Renal cortex interstitium (tissue), 15 donors: ENCODE results near the gene SYT2. TPM values are rescaled to one million over a fixed set of nuclear protein-coding genes. Genes with fewer than 3 reads are reported as not detected.
A peak's percentile ranks its signal among the peaks of the same experiment; 100 is the strongest.
"Not testable (repeated sequence)": the region's sequence is repeated elsewhere in the genome, so short reads cannot be mapped to it uniquely, and the experiment has no call there.

Experiments
- DNase-seq, 11 donors: peaks; one replicate each; pipeline ENCODE4 v3.0.0-alpha.2; 2013; ENCODE audit warnings: low read depth in 9 of 11, low spot score in 4 of 11; ENCODE audit errors: extremely low read depth in 1 of 11
- long read RNA-seq, 16 experiments: transcript quantifications; one replicate each; lab custom pipeline, GENCODE V29; 2026
- polyA plus RNA-seq, 3 donors: library from polyadenylated mRNA; unstranded; fragments of 120-200 nt; gene quantifications; one replicate each; pipeline ENCODE4 v1.2.1, GENCODE V29; 2013; ENCODE audit not compliant: insufficient read length in 3 of 3

SYT2 gene
- polyA plus RNA-seq = 1 to 10 TPM; 1.5 to 3.5 (median 2.9) TPM
- long read RNA-seq, donor 1 = 0 reads
- long read RNA-seq, donor 2 = 0 reads
- long read RNA-seq, donor 3 = 0 reads
- long read RNA-seq, donor 4 = 0 reads
- long read RNA-seq, donor 5 = 0 reads
- long read RNA-seq, donor 6 = 0 reads
- long read RNA-seq, donor 7 = 0 reads
- long read RNA-seq, donor 8, full-length matches to known transcripts = 1 of 1 reads
- long read RNA-seq, donor 8, partial matches to known transcripts = 0 of 1 reads
- long read RNA-seq, donor 8, other reads (novel, unspliced or antisense) = 0 of 1 reads
- long read RNA-seq, donor 9 = 0 reads
- long read RNA-seq, donor 10, full-length matches to known transcripts = 1 of 1 reads
- long read RNA-seq, donor 10, partial matches to known transcripts = 0 of 1 reads
- long read RNA-seq, donor 10, other reads (novel, unspliced or antisense) = 0 of 1 reads
- long read RNA-seq, donor 11 = 0 reads
- long read RNA-seq, donor 12 = 0 reads
- long read RNA-seq, donor 13 = 0 reads
- long read RNA-seq, donor 14 = 0 reads
- long read RNA-seq, donor 15 = 0 reads
- long read RNA-seq, donor 16 = 0 reads

DNA sequence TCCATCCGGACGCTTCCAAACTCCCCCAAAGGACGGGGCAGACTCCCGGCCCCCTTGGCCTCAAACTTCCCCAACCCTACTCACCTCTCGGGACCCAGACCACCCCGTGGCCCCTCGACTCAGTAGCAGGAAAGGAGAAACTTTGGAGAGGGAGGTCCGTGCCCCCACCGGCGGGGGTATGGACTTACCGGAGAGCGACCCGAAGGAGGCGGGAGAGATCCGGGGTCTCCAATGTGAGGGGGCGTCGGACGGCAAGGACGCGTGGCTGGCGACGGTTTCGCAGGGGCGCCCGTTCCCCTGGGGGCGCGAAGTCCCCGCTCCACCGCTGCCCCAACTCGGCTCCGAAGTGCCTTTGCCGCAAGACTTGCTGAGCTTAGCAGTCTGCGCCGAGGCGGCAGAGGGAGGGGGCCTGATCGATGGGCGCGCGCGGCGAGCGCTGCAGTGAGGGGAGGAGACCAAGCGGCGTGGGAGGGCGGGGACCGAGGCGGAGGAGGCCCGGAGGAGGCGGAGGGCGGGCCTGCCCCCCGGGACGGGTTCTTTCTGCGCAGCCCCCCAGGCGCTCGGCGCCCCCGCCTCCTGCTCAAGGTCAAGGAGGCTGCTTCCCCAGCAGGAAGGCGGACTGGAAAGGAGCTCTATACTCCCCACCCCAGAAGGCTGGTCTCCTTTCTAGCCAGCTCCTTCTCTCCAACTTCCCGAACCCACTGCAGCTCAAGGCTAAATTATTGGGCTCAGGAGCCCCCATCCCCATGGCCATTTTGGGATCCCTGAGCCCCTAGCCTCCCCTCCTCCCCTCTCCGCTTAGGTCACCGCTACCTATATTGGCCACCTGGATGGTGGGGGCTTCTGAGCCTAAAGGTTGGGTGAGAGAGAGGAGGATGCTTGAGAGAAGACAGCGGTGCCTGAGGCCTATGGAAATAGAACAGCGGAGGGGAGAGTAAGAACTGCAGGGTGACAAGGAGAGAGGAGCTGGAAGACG lies at the start of gene SYT2:
Gene SYT2, minus strand, starts transcription at position 385 of the 976 bp plus-strand sequence. CDS start 104,682 bp downstream, outside the sequence.
- DNase-seq = peak in 8 of 11 donors; percentile 33 to 66 (median 43)

- DNase-seq = no peak
Observed at GRCh38 chr1:202756391-202756790, 46.1 kb upstream of the SYT2 start.

DNA sequence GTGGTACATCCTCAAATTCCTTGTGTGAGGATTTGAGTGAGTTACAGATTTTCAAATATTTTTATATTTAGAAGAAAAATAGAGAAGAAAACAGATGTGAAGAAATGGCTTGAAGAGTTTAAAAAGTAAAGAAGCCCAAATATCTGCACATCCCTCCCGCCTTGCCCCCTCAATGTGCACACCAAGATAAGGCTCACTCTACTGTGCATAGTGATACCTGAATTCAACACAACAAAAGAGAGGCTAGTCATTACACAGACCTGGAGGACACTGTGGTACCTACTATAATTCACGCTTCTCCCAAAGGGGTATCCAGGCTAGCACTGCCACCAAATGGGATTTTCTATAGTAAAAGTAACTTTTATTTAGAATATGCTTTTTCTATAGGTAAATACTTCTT lies 44.0 kb upstream of the SYT2 start:
- no peak for DNase-seq

DNA sequence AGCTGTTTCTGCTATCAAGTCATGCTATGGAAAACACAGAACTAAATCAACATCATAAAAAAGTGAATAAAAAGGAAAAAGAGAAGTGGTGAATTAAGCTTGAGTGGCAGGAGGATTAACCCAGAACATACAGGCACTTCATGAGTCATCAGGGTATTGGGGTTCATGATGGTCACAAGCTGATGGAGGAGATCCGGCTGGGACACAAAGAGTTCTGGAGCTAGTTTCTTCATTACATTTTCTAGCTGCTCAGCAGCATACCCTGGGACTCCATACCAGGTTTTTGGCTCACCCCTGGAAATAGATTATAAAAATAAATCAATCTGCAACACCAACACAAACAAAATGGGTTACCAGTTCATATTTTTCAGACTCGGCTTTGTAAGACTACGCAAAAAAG lies 42.5 kb upstream of the SYT2 start:
- peak; percentile 31 to 82 (median 49) for DNase-seq

DNA sequence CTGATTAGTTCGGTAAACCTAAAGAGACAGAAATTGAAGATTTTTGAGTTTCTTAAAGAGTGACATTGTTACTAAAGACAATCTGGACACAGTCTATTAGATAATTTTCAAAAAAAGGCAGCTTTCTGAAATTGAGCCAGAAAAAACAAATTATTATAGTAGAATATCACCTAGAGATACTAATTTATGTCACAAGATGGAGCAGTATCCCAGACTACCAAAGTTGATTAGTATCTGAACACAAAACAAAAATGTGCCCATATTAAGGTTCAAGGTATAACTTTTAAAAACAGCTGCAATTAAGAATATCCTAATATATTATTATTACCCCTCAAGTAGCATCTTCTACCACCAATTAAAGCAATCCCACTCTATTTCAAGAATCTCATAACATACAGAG lies 40.5 kb upstream of the SYT2 start:
- DNase-seq = no peak

DNA sequence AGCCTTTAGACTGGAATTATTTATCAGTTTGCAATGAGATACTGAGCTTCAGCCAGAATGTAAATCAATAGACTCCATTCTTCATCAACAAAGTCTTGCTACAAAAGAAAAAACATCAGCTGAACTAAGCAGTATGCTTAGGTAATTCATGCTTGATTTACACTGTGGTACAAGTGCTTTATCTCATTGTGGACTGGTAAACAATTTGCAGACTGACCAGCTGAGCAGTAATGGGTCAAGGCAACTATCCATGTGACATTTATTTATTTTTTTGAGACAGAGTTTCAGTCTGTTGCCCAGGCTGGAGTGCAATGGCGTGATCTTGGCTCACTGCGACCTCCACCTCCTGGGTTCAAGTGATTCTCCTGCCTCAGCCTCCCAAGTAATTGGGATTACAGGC lies 39.8 kb upstream of the SYT2 start:
- DNase-seq = no peak

GRCh38 chr1:202745323-202745888 lies 35.2 kb upstream of the SYT2 start:
- no peak for DNase-seq

DNA sequence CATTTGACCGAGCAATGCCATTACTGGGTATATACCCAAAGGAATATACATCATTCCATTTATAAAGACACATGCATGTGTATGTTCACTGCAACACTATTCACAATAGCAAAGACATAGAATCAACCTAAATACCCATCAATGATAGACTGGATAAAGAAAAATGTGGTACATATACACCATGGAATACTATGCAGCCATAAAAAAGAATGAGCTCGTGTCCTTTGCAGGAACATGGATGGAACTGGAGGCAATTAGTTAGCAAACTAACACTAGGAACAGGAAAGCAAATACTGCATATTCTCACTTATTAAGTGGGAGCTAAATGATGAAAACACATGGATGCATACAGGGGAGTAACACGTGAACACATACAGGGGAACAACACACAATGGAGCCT lies 34.5 kb upstream of the SYT2 start:
- DNase-seq = not testable (repeated sequence)

- DNase-seq = no peak
Observed at GRCh38 chr1:202742496-202742895, 32.2 kb upstream of the SYT2 start.

- DNase-seq = no peak
Observed at GRCh38 chr1:202733251-202733650, 23.0 kb upstream of the SYT2 start.

GRCh38 chr1:202728951-202729350 lies 18.7 kb upstream of the SYT2 start:
- no peak for DNase-seq

DNA sequence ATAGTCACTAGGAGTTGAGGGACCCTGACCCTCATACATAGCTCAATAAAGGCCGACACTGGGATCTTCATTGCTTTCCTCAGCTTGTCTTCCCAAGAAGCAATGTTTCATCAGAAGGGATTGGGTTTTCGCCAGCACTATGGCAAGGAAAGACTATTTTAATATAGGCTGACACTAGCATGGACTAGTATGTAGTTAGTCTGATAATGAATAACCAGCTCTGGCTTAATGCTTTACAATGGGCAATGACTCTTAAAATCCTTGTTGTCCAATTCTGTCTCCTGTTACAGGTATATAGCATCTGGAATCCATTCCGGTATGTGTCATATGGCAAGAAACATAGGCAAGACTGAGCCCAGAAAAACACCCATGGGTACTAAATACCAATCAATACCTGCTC lies 15.3 kb upstream of the SYT2 start:
- DNase-seq = peak in 1 of 11 donors; percentile 24

GRCh38 chr1:202723708-202724107 lies 13.5 kb upstream of the SYT2 start:
- DNase-seq = no peak

- DNase-seq = not testable (repeated sequence)
Observed at GRCh38 chr1:202723046-202723445, 12.8 kb upstream of the SYT2 start.

GRCh38 chr1:202716654-202717053 lies 6.4 kb upstream of the SYT2 start:
- no peak for DNase-seq

- not testable (repeated sequence) for DNase-seq
Observed at GRCh38 chr1:202714202-202714601, 3.9 kb upstream of the SYT2 start.

- DNase-seq = no peak
Observed at GRCh38 chr1:202713110-202713509, 2.9 kb upstream of the SYT2 start.

GRCh38 chr1:202711949-202712635 lies 1.8 kb upstream of the SYT2 start:
- DNase-seq = no peak
